ENCODE results near the gene MYO3B. TPM values are rescaled to one million over a fixed set of nuclear protein-coding genes. Genes with fewer than 3 reads are reported as not detected.

MYO3B gene
- total and polyA plus RNA-seq, 2 of the 8 experiments (the other 6 are each of a cell fraction or from before 2014, with no cell fraction given), result 0.17 to 0.19 TPM

- no peaks in the 10 kb centered on the region for H3K36me3 ChIP-seq (ENCODE audit: control insufficient read depth in 2 of 4, insufficient read depth in 4 of 4, low read length in 3 of 4)
- H2AK5ac ChIP-seq (ENCODE audit: low read depth, low read length), result no peak overlapping the region
- DNase-seq (ENCODE audit: low read depth in 1 of 2, low spot score in 2 of 2), result no peak
- ChIA-PET CTCF (ENCODE audit: partially characterized antibody) (interaction anchor here (1.0 to 2.2 kb wide), 4 partner anchors 35 to 234 kb away, joined by 3 to 6 read pairs (median 4); no protein-coding TSS in a partner anchor), POLR2A (ENCODE audit: partially characterized antibody) (no interaction called here)
- H4K91ac ChIP-seq (replicated peaks; ENCODE audit: insufficient read length, low read length), result no peak overlapping the region
- no peak overlapping the region for H3K56ac ChIP-seq (replicated peaks; ENCODE audit: insufficient read length, low read depth, low read length)
- H3K23ac ChIP-seq (ENCODE audit: insufficient read length), result no peak overlapping the region
- H3K79me2 ChIP-seq (ENCODE audit: control insufficient read depth in 1 of 2, insufficient read depth in 2 of 2, low read length in 2 of 2), result no peaks in the 10 kb centered on the region
- H2BK120ac ChIP-seq (replicated peaks; ENCODE audit: low read depth, low read length), result no peak overlapping the region
- H3K23me2 ChIP-seq (ENCODE audit: low read depth, low read length), result no peaks in the 10 kb centered on the region
- WGBS, 2 experiments (ENCODE audit: extremely low coverage in 1 of 2, insufficient coverage in 1 of 2, insufficient read length in 1 of 2, insufficient replicate concordance in 2 of 2, low coverage in 1 of 2, low lambda C conversion rate in 2 of 2, missing lambda C conversion rate in 1 of 2), result 100% methylated on average over 2 of the region's 2 CpGs; no CpG with 5 or more reads in 1 of the 2 experiments
- no peak overlapping the region for H3K4ac ChIP-seq (replicated peaks; ENCODE audit: insufficient read length, low read depth, low read length)
- H4K20me1 ChIP-seq (replicated peaks in 1 of 2; ENCODE audit: control insufficient read depth in 1 of 2, insufficient read depth in 2 of 2, low read length in 2 of 2), result no peaks in the 10 kb centered on the region
- no peak for FAIRE-seq
- no peak overlapping the region for H3K9ac ChIP-seq (replicated peaks in 1 of 4; ENCODE audit: extremely low read depth in 1 of 4, low read depth in 3 of 4, low read length in 3 of 4)
- no peak overlapping the region for H3K4me2 ChIP-seq (ENCODE audit: insufficient read depth in 1 of 2, low read depth in 2 of 2, low read length in 2 of 2)
- H3K27ac ChIP-seq (ENCODE audit: low read depth, low read length), result no peak overlapping the region
- H3K18ac ChIP-seq (ENCODE audit: extremely low read depth, low read length), result no peak overlapping the region
- no peak overlapping the region for H4K5ac ChIP-seq (ENCODE audit: insufficient read length, low read depth, low read length)
- no peak overlapping the region for H2BK15ac ChIP-seq (ENCODE audit: low read length)
- no peaks in the 10 kb centered on the region; a peak in 1 of 7 replicates for H3K27me3 ChIP-seq (replicated peaks in 1 of 4; ENCODE audit: control insufficient read depth in 3 of 4, extremely low read depth in 1 of 4, insufficient read depth in 3 of 4, low read length in 3 of 4)
- H2BK20ac ChIP-seq (ENCODE audit: low read length), result no peak overlapping the region
- no peak overlapping the region for H2BK5ac ChIP-seq (ENCODE audit: low read depth, low read length)
- H3K14ac ChIP-seq (ENCODE audit: insufficient read length), result no peak overlapping the region
- H2AFZ ChIP-seq (ENCODE audit: low read length), result no peak overlapping the region
- no peaks in the 10 kb centered on the region for H3K79me1 ChIP-seq (ENCODE audit: low read depth, low read length)
- H4K8ac ChIP-seq (ENCODE audit: extremely low read depth, insufficient read depth, low read length), result no peak overlapping the region
- H3K4me1 ChIP-seq (replicated peaks in 1 of 4; ENCODE audit: control insufficient read depth in 3 of 4, insufficient read depth in 4 of 4, low read length in 3 of 4), result no peaks in the 10 kb centered on the region
- H2BK12ac ChIP-seq (ENCODE audit: low read depth, low read length), result no peak overlapping the region
- no peaks in the 10 kb centered on the region for H3K9me3 ChIP-seq (ENCODE audit: insufficient read depth in 2 of 2, low read depth in 1 of 2, low read length in 1 of 2)
- no peak overlapping the region for H3K4me3 ChIP-seq (ENCODE audit: extremely low read depth in 1 of 4, insufficient read depth in 2 of 4, low read depth in 3 of 4, low read length in 4 of 4)
- TF ChIP-seq GABPA (IDR thresholded peaks at IDR 0.05; ENCODE audit: borderline replicate concordance, insufficient read depth, low read length) (no peak), TAF1 (IDR thresholded peaks at IDR 0.05; ENCODE audit: low read depth, low read length) (no peak)
Measured at GRCh38 chr2:170643346-170643745, 465.4 kb downstream of the MYO3B start.
